A549 (cell line): ENCODE data around the gene KIF5C. TPM values are rescaled to one million over a fixed set of nuclear protein-coding genes. Genes with fewer than 3 reads are reported as not detected.

ENCODE experiments used
- ATAC-seq, 2 experiments: fragments of 200-7000 bp in 1 of 2; fragments of >200 bp in 1 of 2; cut with Nextera tagmentation in 1 of 2; cut with Tn5 transposase in 1 of 2; 3 replicates each; pipeline versions ENCODE4 v1.8.0 to v1.9.1; 2018 to 2020; ENCODE audit warnings: mild to moderate bottlenecking in 1 of 2, moderate library complexity in 1 of 2
- CTCF ChIA-PET: fragments of 300-600 bp; sonication (Branson Sonifier 250); formaldehyde crosslinking; extraction: SDS; loops from one replicate; lab custom pipeline; 2021; ENCODE audit warnings: antibody characterized with exemption, inconsistent platforms; lab: Yijun Ruan, JAX
- POLR2A ChIA-PET: fragments of 350-600 bp; formaldehyde crosslinking; extraction: SDS; loops from one replicate; lab custom pipeline; 2021; ENCODE audit warnings: antibody characterized with exemption, inconsistent platforms; lab: Yijun Ruan, JAX
- DNase-seq, 2 experiments: peaks; one replicate each; pipeline versions ENCODE4 v3.0.0 to v3.0.0-alpha.2; 2011 to 2016; ENCODE audit warnings: low read depth in 1 of 2, low spot score in 1 of 2
- FAIRE-seq: peaks from 2 replicates; lab custom pipeline; 2011; peaks lifted over from hg19 to GRCh38; lab: Jason Lieb, UNC
- H3K27ac ChIP-seq, 2 experiments: fragments of >200 bp; sonication (Bioruptor Twin); formaldehyde crosslinking; 3 replicates each; pipeline ENCODE4 v1.5.1; 2016 to 2017
- H3K4me1 ChIP-seq: fragments of >200 bp; sonication (Bioruptor Twin); formaldehyde crosslinking; 3 replicates; pipeline ENCODE4 v1.6.1; 2016
- H3K4me2 ChIP-seq: fragments of >200 bp; sonication (Bioruptor Twin); formaldehyde crosslinking; 3 replicates; pipeline ENCODE4 v1.6.1; 2016
- H3K4me3 ChIP-seq: fragments of >200 bp; sonication (Bioruptor Twin); formaldehyde crosslinking; 3 replicates; pipeline ENCODE4 v1.5.1; 2016
- H3K9me3 ChIP-seq: fragments of >200 bp; sonication (Bioruptor Twin); formaldehyde crosslinking; 3 replicates; pipeline ENCODE4 v1.6.1; 2016
- BHLHE40 ChIP-seq: IDR thresholded peaks from 2 replicates; pipeline ENCODE4 v1.6.1; 2012; ENCODE audit warnings: low read depth, low read length, inconsistent platforms
- CEBPB ChIP-seq, 2 experiments: fragments of >200 bp in 1 of 2; sonication (Bioruptor Twin) in 1 of 2; formaldehyde crosslinking in 1 of 2; IDR thresholded peaks; 2 replicates each; pipeline ENCODE4 v1.6.1; 2012 to 2016
- CHD2 ChIP-seq: fragments of 150-350 bp; IDR thresholded peaks from 2 replicates; pipeline ENCODE4 v1.6.1; 2014; ENCODE audit warnings: low read length; ENCODE audit not compliant: partially characterized antibody
- CHD4 ChIP-seq: fragments of 200-600 bp; sonication (generic); IDR thresholded peaks from 2 replicates; pipeline ENCODE4 v1.6.1; 2016; ENCODE audit warnings: antibody characterized with exemption, mild to moderate bottlenecking, borderline replicate concordance
- EHMT2 ChIP-seq: fragments of 200-600 bp; sonication (generic); IDR thresholded peaks from 2 replicates; pipeline ENCODE4 v1.6.1; 2016; ENCODE audit warnings: antibody characterized with exemption, low read depth, mild to moderate bottlenecking, moderate library complexity
- FOXS1 ChIP-seq: fragments of 250-450 bp; sonication (Bioruptor Pico); IDR thresholded peaks from 2 replicates; pipeline ENCODE4 v1.5.0; 2020; ENCODE audit warnings: mild to moderate bottlenecking, moderate library complexity
- HES2 ChIP-seq: fragments of >200 bp; sonication (Bioruptor Twin); formaldehyde crosslinking; IDR thresholded peaks from 2 replicates; pipeline ENCODE4 v1.6.1; 2016
- HMGXB4 ChIP-seq: fragments of 250-450 bp; sonication (Bioruptor Pico); IDR thresholded peaks from 2 replicates; pipeline ENCODE4 v1.5.0; 2021; ENCODE audit warnings: mild to moderate bottlenecking, moderate library complexity, borderline replicate concordance
- HOXB5 ChIP-seq: fragments of 250-450 bp; sonication (Bioruptor Pico); IDR thresholded peaks from 2 replicates; pipeline ENCODE4 v1.5.0; 2020; ENCODE audit warnings: mild to moderate bottlenecking, moderate library complexity
- JUN ChIP-seq, 2 experiments: fragments of >200 bp; sonication (Bioruptor Twin); formaldehyde crosslinking; IDR thresholded peaks; 2 replicates in 1 of 2; 3 replicates in 1 of 2; pipeline ENCODE4 v1.6.1; 2016 to 2017
- MAZ ChIP-seq: fragments of 150-350 bp; IDR thresholded peaks from 2 replicates; pipeline ENCODE4 v1.6.1; 2014; ENCODE audit warnings: antibody characterized with exemption, low read depth, low read length, borderline replicate concordance
- MYC ChIP-seq: IDR thresholded peaks from 2 replicates; pipeline ENCODE4 v1.6.1; 2012; ENCODE audit warnings: mild to moderate bottlenecking, inconsistent platforms, low read length, improper control_type of control experiment, borderline replicate concordance
- NPAS2 ChIP-seq: fragments of 250-450 bp; sonication (Bioruptor Pico); IDR thresholded peaks from 2 replicates; pipeline ENCODE4 v1.8.0; 2022; ENCODE audit warnings: mild to moderate bottlenecking, moderate library complexity, borderline replicate concordance
- PHF8 ChIP-seq: fragments of 200-600 bp; sonication (generic); IDR thresholded peaks from 2 replicates; pipeline ENCODE4 v1.6.1; 2016; ENCODE audit warnings: low read depth, mild to moderate bottlenecking, antibody characterized with exemption, moderate library complexity, borderline replicate concordance
- POLR2A ChIP-seq: IDR thresholded peaks from 2 replicates; pipeline ENCODE4 v1.6.1; 2012; ENCODE audit warnings: mild to moderate bottlenecking, low read length
- RAD21 ChIP-seq, 2 experiments: fragments of >200 bp in 1 of 2; sonication (Bioruptor Twin) in 1 of 2; formaldehyde crosslinking in 1 of 2; IDR thresholded peaks in 1 of 2; conservative IDR thresholded peaks in 1 of 2; 2 replicates in 1 of 2; 3 replicates in 1 of 2; pipeline ENCODE4 v1.6.1; 2012 to 2018; ENCODE audit warnings: inconsistent platforms in 1 of 2
- RARB ChIP-seq: fragments of 250-450 bp; sonication (Bioruptor Pico); IDR thresholded peaks from 2 replicates; pipeline ENCODE4 v1.8.0; 2021; ENCODE audit warnings: mild to moderate bottlenecking, moderate library complexity
- REST ChIP-seq: fragments of 200-600 bp; sonication (generic); IDR thresholded peaks from 2 replicates; pipeline ENCODE4 v1.6.1; 2016; ENCODE audit warnings: antibody characterized with exemption, mild to moderate bottlenecking, moderate library complexity
- RNF2 ChIP-seq: fragments of 200-600 bp; sonication (generic); IDR thresholded peaks from 2 replicates; pipeline ENCODE4 v1.6.1; 2016; ENCODE audit warnings: low read depth, mild to moderate bottlenecking, antibody characterized with exemption, moderate library complexity, borderline replicate concordance
- TP53 ChIP-seq: fragments of 250-450 bp; sonication (Bioruptor Pico); IDR thresholded peaks from 2 replicates; pipeline ENCODE4 v1.5.0; 2021; ENCODE audit warnings: mild to moderate bottlenecking, moderate library complexity
- ZC3H11A ChIP-seq: fragments of 450-650 bp; IDR thresholded peaks from 2 replicates; pipeline ENCODE4 v1.6.1; 2014; ENCODE audit warnings: antibody characterized with exemption, mild to moderate bottlenecking
- WGBS: methylation state at CpG from one replicate; pipeline ENCODE4 v1.1.6; 2017; ENCODE audit errors: missing lambda C conversion rate; 5-methylcytosine and 5-hydroxymethylcytosine counted together
- polyA plus RNA-seq, 4 experiments: library from polyadenylated mRNA; depleted of rRNA in 3 of 4; stranded (reverse); fragments of >200 nt; fragmentation: RNase III in 1 of 4; extraction: RNeasy Plus Mini Kit Qiagen cat#74134 plus additional on column Dnase treatment in 1 of 4; gene quantifications; 2 replicates in 3 of 4; 3 replicates in 1 of 4; pipeline ENCODE4 v1.2.3, GENCODE V29; 2011 to 2017

KIF5C gene
- polyA plus RNA-seq, 2 of the 4 experiments (the other 2 are of a cell fraction): 0.27 to 0.30 TPM

GRCh38 chr2:149002378-149002890 is 127.4 kb downstream of the KIF5C start:
- ChIA-PET CTCF (interaction anchor here (1.0 to 1.8 kb wide), 2 partner anchors 12 to 14 kb away, joined by 4 read pairs; no protein-coding TSS in a partner anchor), POLR2A (no interaction called here)
- Histone ChIP-seq H3K9me3 (no peaks in the 10 kb centered on the region), H3K4me1 (no peaks in the 10 kb centered on the region), H3K4me3 (no peak overlapping the region), H3K27ac (no peak overlapping the region), H3K4me2 (no peak overlapping the region)
- FAIRE-seq (no peak), DNase-seq (no peak), ATAC-seq (no peak)
- 67% methylated on average over 14 of the region's 14 CpGs for WGBS
- no peak for TF ChIP-seq MYC

GRCh38 chr2:149002891-149003740 is 128.1 kb downstream of the KIF5C start:
- ChIA-PET CTCF (interaction anchor here (1.8 kb wide), 1 partner anchor 14 kb away, joined by 4 read pairs; no protein-coding TSS in a partner anchor), POLR2A (no interaction called here)
- WGBS: 68% methylated on average over 27 of the region's 31 CpGs
- Histone ChIP-seq H3K27ac (no peak overlapping the region), H3K4me1 (no peaks in the 10 kb centered on the region), H3K9me3 (no peaks in the 10 kb centered on the region), H3K4me2 (no peak overlapping the region), H3K4me3 (no peak overlapping the region)
- FAIRE-seq (no peak), DNase-seq (no peak), ATAC-seq (no peak)
- TF ChIP-seq NPAS2 (CRISPR knock-in tag): no peak
- TF ChIP-seq POLR2A: no peak

- H3K4me1 ChIP-seq: no peaks in the 10 kb centered on the region
- 71% methylated on average over 3 of the region's 3 CpGs for WGBS
- DNase-seq: no peak
- POLR2A ChIA-PET: no interaction called here
- TF ChIP-seq MAZ (no peak), REST (no peak), EHMT2 (no peak), HES2 (no peak), HOXB5 (CRISPR knock-in tag) (no peak)
- TF ChIP-seq, all 56 proteins: peak for 0
- H3K9me3 ChIP-seq: no peaks in the 10 kb centered on the region
- no peak overlapping the region for H3K4me3 ChIP-seq
- ATAC-seq (no peak), FAIRE-seq (no peak)
- H3K27ac ChIP-seq: no peak overlapping the region
- CTCF ChIA-PET: interaction anchor here (0.8 kb wide), 1 partner anchor 12 kb away, joined by 3 read pairs; no protein-coding TSS in a partner anchor
- no peak overlapping the region for H3K4me2 ChIP-seq
Observed at GRCh38 chr2:149004836-149005235, 129.8 kb downstream of the KIF5C start.

- WGBS: 27% methylated on average over 6 of the region's 6 CpGs
- no peak for ATAC-seq
- no peak overlapping the region for H3K4me3 ChIP-seq
- POLR2A ChIA-PET: no interaction called here
- H3K4me1 ChIP-seq: no peaks in the 10 kb centered on the region
- no peak overlapping the region for H3K4me2 ChIP-seq
- DNase-seq: no peak
- CTCF ChIA-PET: interaction anchor here (0.6 kb wide), 1 partner anchor 1069 kb away, joined by 4 read pairs; no protein-coding TSS in a partner anchor
- H3K27ac ChIP-seq: no peak overlapping the region
- no peaks in the 10 kb centered on the region for H3K9me3 ChIP-seq
- no peak for FAIRE-seq
- TF ChIP-seq PHF8: no peak
- TF ChIP-seq BHLHE40: no peak
- TF ChIP-seq CHD4: no peak
- no peak for TF ChIP-seq RARB (CRISPR knock-in tag)
- TF ChIP-seq TP53: no peak
- no peak for TF ChIP-seq HES2
- TF ChIP-seq ZC3H11A: no peak
- no peak for TF ChIP-seq RAD21 (conservative IDR thresholded peaks at IDR 0.05 in 1 of 2, IDR thresholded peaks at IDR 0.05 in 1 of 2)
- TF ChIP-seq RNF2: no peak
- TF ChIP-seq MAZ: no peak
- TF ChIP-seq JUN (IDR thresholded peaks at IDR 0.05): no peak
- no peak for TF ChIP-seq HMGXB4
- no peak for TF ChIP-seq CEBPB (IDR thresholded peaks at IDR 0.05)
- no peak for TF ChIP-seq FOXS1 (CRISPR knock-in tag)
- TF ChIP-seq CHD2: no peak
Observed at GRCh38 chr2:149005471-149006077, 130.5 kb downstream of the KIF5C start.
